Bronchial epithelial cell (primary cell): ENCODE measurements around the gene TUSC7. TPM values are rescaled to one million over a fixed set of nuclear protein-coding genes. Genes with fewer than 3 reads are reported as not detected.

ENCODE experiments used
- DNase-seq: peaks from one replicate; pipeline ENCODE4 v3.0.0-alpha.2; 2010; ENCODE audit warnings: low read depth
- FAIRE-seq: peaks from 2 replicates; lab custom pipeline; 2011; peaks lifted over from hg19 to GRCh38; lab: Jason Lieb, UNC
- H3K27me3 ChIP-seq: 2 replicates; pipeline ENCODE4 v1.5.1; 2011; ENCODE audit warnings: low read length; ENCODE audit not compliant: control insufficient read depth, insufficient read depth
- H3K36me3 ChIP-seq: 2 replicates; pipeline ENCODE4 v1.5.1; 2011; ENCODE audit warnings: low read length; ENCODE audit not compliant: control insufficient read depth, insufficient read depth
- H3K4me3 ChIP-seq: 2 replicates; pipeline ENCODE4 v1.5.1; 2011; ENCODE audit warnings: mild to moderate bottlenecking, low read depth, low read length, control low read depth
- CTCF ChIP-seq: IDR thresholded peaks from 2 replicates; pipeline ENCODE4 v1.5.1; 2011; ENCODE audit warnings: mild to moderate bottlenecking, moderate library complexity, low read length, control low read depth, inconsistent platforms; ENCODE audit not compliant: insufficient read depth, severe bottlenecking
- total RNA-seq: library from RNA; depleted of rRNA; stranded (reverse); fragments of >200 nt; gene quantifications from 2 replicates; pipeline ENCODE4 v1.2.1, GENCODE V29; 2014

TUSC7 gene
- total RNA-seq, 1 donor from 2014 or later, result not detected

GRCh38 chr3:116669576-116669975, 40.0 kb upstream of the TUSC7 start:
- DNase-seq (no peak), FAIRE-seq (no peak)
- Histone ChIP-seq H3K4me3 (no peak overlapping the region), H3K27me3 (no peaks in the 10 kb centered on the region), H3K36me3 (no peaks in the 10 kb centered on the region)
- no peak for TF ChIP-seq CTCF

- Histone ChIP-seq H3K4me3 (no peak overlapping the region), H3K27me3 (no peaks in the 10 kb centered on the region), H3K36me3 (no peaks in the 10 kb centered on the region)
- TF ChIP-seq CTCF, result no peak
- FAIRE-seq (no peak), DNase-seq (no peak)
Measured at GRCh38 chr3:116671151-116671550, 38.4 kb upstream of the TUSC7 start.

- no peak for FAIRE-seq
- no peaks in the 10 kb centered on the region for H3K36me3 ChIP-seq
- DNase-seq, result no peak
- no peaks in the 10 kb centered on the region for H3K27me3 ChIP-seq
- H3K4me3 ChIP-seq, result no peak overlapping the region
- TF ChIP-seq CTCF, result no peak
Measured at GRCh38 chr3:116678853-116679252, 30.7 kb upstream of the TUSC7 start.

- DNase-seq, result no peak
- Histone ChIP-seq H3K36me3 (no peaks in the 10 kb centered on the region), H3K4me3 (no peak overlapping the region), H3K27me3 (no peaks in the 10 kb centered on the region)
- no peak for TF ChIP-seq CTCF
- FAIRE-seq, result no peak
Measured at GRCh38 chr3:116691041-116691440, 18.5 kb upstream of the TUSC7 start.

GRCh38 chr3:116701070-116701469, 8.5 kb upstream of the TUSC7 start:
- no peak for FAIRE-seq
- Histone ChIP-seq H3K36me3 (no peaks in the 10 kb centered on the region), H3K27me3 (no peaks in the 10 kb centered on the region), H3K4me3 (no peak overlapping the region)
- no peak for DNase-seq
- TF ChIP-seq CTCF, result no peak

DNA sequence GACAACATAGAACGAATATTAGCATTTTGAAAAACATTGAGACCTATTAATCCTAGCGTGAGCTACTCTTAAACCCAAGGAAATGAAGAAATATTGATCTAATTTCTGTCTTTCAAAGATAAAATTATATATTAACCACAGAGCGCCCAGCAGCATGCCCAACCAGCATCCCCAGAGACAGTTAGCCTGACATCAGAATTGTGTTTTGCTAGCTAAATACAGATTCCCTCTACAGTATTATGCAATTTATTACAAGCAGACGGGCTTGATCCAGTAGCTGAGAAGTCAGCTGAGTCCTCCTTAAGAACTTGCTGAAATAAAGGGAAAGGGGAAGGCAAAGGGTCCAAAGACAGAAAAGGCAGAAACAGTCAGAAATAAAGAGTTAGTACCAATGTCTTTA, 7.2 kb upstream of the TUSC7 start:
- FAIRE-seq (no peak), DNase-seq (no peak)
- no peak for TF ChIP-seq CTCF
- H3K36me3 ChIP-seq, result no peaks in the 10 kb centered on the region
- H3K27me3 ChIP-seq, result no peaks in the 10 kb centered on the region
- H3K4me3 ChIP-seq, result no peak overlapping the region
